PC-3 (cell line): ENCODE data around the gene OTUD1.

Experiments
- EZH2phosphoT487 ChIP-seq: fragments of 300-600 bp; sonication (generic); IDR thresholded peaks from 2 replicates; pipeline ENCODE4 v1.6.1; 2018; ENCODE audit warnings: mild to moderate bottlenecking, antibody characterized with exemption, low read length, borderline replicate concordance
- TF ChIP-seq, protein P1 (sequence below): fragments of 300-600 bp; sonication (generic); conservative IDR thresholded peaks from 2 replicates; pipeline ENCODE4 v1.5.1; 2017; ENCODE audit warnings: antibody characterized with exemption, low read depth, mild to moderate bottlenecking, low read length

DNA sequence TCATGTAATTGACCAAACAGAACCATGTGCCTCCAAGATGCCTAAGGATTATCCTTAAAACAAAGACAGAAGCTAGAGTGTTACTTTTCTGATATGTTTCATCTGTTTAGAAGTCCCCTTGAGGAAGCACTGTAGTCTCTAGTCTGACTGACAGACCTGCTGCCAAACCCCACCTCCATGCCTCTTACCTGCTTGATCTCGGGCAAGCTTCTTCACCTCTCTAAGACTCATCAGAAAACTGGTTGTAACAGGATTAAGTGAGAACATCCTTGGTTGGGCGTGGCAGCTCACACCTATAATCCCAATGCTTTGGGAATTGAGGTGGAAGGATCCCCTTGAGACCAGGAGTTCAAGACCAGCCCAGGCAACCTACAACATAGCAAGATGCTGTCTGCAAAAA, 42.2 kb upstream of the OTUD1 start:
- TF ChIP-seq, protein P1, sequence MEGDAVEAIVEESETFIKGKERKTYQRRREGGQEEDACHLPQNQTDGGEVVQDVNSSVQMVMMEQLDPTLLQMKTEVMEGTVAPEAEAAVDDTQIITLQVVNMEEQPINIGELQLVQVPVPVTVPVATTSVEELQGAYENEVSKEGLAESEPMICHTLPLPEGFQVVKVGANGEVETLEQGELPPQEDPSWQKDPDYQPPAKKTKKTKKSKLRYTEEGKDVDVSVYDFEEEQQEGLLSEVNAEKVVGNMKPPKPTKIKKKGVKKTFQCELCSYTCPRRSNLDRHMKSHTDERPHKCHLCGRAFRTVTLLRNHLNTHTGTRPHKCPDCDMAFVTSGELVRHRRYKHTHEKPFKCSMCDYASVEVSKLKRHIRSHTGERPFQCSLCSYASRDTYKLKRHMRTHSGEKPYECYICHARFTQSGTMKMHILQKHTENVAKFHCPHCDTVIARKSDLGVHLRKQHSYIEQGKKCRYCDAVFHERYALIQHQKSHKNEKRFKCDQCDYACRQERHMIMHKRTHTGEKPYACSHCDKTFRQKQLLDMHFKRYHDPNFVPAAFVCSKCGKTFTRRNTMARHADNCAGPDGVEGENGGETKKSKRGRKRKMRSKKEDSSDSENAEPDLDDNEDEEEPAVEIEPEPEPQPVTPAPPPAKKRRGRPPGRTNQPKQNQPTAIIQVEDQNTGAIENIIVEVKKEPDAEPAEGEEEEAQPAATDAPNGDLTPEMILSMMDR = no peak
- TF ChIP-seq EZH2phosphoT487 = no peak
